ENCODE measurements around the gene HS3ST2.
"Not testable (repeated sequence)": the region's sequence is repeated elsewhere in the genome, so short reads cannot be mapped to it uniquely, and the experiment has no call there.

Gene HS3ST2

GRCh38 chr16:22897184-22897583, 83.2 kb downstream of the HS3ST2 start:
- Histone ChIP-seq H3K36me3 (replicated peaks in 1 of 2; ENCODE audit: control insufficient read depth in 2 of 2, insufficient read depth in 2 of 2, low read length in 2 of 2) (no peaks in the 10 kb centered on the region), H3K4me2 (ENCODE audit: insufficient read depth, low read length, poor library complexity, severe bottlenecking) (no peak overlapping the region), H3K4ac (ENCODE audit: low read length) (no peak overlapping the region), H3K27me3 (ENCODE audit: control insufficient read depth in 3 of 3, insufficient read depth in 3 of 3, low read depth in 1 of 3, low read length in 3 of 3) (peaks cover 0 to 4% (median 0%) of the 10 kb centered on the region in 3 experiments), H3K4me3 (ENCODE audit: low read length in 2 of 2) (no peak overlapping the region), H2BK120ac (ENCODE audit: low read depth, low read length) (no peak overlapping the region), H3K18ac (ENCODE audit: low read length) (no peak overlapping the region), H2BK12ac (ENCODE audit: low read length) (no peak overlapping the region), H2BK15ac (ENCODE audit: low read length) (no peak overlapping the region), H2BK5ac (ENCODE audit: low read length) (no peak overlapping the region), H3K14ac (ENCODE audit: low read length) (no peak overlapping the region), H3K9me3 (replicated peaks in 1 of 2; ENCODE audit: control insufficient read depth in 2 of 2, insufficient read depth in 1 of 2, low read depth in 1 of 2, low read length in 2 of 2) (no peaks in the 10 kb centered on the region), H3K9ac (ENCODE audit: low read depth, low read length, poor library complexity) (no peak overlapping the region), H4K91ac (ENCODE audit: low read depth, low read length, poor library complexity) (no peak overlapping the region), H3K4me1 (ENCODE audit: control insufficient read depth in 2 of 2, insufficient read depth in 1 of 2, low read depth in 1 of 2, low read length in 2 of 2) (peaks cover 0 to 3% of the 10 kb centered on the region in 2 donors), H3K79me1 (ENCODE audit: low read depth, low read length) (no peaks in the 10 kb centered on the region), H2AFZ (ENCODE audit: low read length) (no peak overlapping the region), H4K8ac (ENCODE audit: low read depth, low read length) (no peak overlapping the region), H3K27ac (replicated peaks; ENCODE audit: low read length) (no peak overlapping the region), H3K23ac (ENCODE audit: low read depth, low read length, poor library complexity) (no peak overlapping the region), H2AK5ac (ENCODE audit: low read depth, low read length) (no peak overlapping the region)
- DNase-seq (ENCODE audit: low spot score) = no peak
- WGBS, 2 donors (ENCODE audit: extremely low coverage in 2 of 2, insufficient read length in 2 of 2, insufficient replicate concordance in 1 of 2) = no CpG with 5 or more reads among the region's 1 CpG

DNA sequence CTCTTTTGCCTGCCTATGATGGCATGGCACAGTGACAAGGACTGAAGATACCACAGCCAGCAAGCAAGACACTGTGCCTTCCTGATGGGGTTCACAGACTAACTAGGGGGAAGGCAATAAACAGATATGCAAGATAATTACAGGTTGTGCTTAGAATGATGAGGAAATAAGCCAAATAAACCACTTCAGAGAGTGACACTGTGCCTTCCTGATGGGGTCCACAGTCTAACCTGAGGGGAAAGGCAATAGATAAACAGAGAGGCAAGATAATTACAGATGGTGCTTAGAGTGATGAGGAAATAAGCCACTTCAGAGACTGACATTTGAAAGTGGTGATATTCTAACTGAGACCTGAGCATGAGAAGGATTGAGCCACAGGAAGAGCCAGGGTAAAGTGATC, 84.2 kb downstream of the HS3ST2 start:
- Histone ChIP-seq H2AFZ (ENCODE audit: low read length) (no peak overlapping the region), H4K8ac (ENCODE audit: low read depth, low read length) (no peak overlapping the region), H3K27me3 (ENCODE audit: control insufficient read depth in 3 of 3, insufficient read depth in 3 of 3, low read depth in 1 of 3, low read length in 3 of 3) (peaks cover 0 to 4% (median 0%) of the 10 kb centered on the region in 3 experiments), H3K79me1 (ENCODE audit: low read depth, low read length) (no peaks in the 10 kb centered on the region), H3K14ac (ENCODE audit: low read length) (no peak overlapping the region), H4K91ac (ENCODE audit: low read depth, low read length, poor library complexity) (no peak overlapping the region), H2BK15ac (ENCODE audit: low read length) (no peak overlapping the region), H2BK5ac (ENCODE audit: low read length) (no peak overlapping the region), H3K36me3 (replicated peaks in 1 of 2; ENCODE audit: control insufficient read depth in 2 of 2, insufficient read depth in 2 of 2, low read length in 2 of 2) (no peaks in the 10 kb centered on the region), H3K4me1 (ENCODE audit: control insufficient read depth in 2 of 2, insufficient read depth in 1 of 2, low read depth in 1 of 2, low read length in 2 of 2) (peaks cover 0 to 3% of the 10 kb centered on the region in 2 donors), H3K9ac (ENCODE audit: low read depth, low read length, poor library complexity) (no peak overlapping the region), H3K4ac (ENCODE audit: low read length) (no peak overlapping the region), H3K9me3 (replicated peaks in 1 of 2; ENCODE audit: control insufficient read depth in 2 of 2, insufficient read depth in 1 of 2, low read depth in 1 of 2, low read length in 2 of 2) (no peaks in the 10 kb centered on the region), H3K4me2 (ENCODE audit: insufficient read depth, low read length, poor library complexity, severe bottlenecking) (no peak overlapping the region), H2AK5ac (ENCODE audit: low read depth, low read length) (no peak overlapping the region), H3K27ac (replicated peaks; ENCODE audit: low read length) (no peak overlapping the region), H2BK12ac (ENCODE audit: low read length) (no peak overlapping the region), H3K4me3 (ENCODE audit: low read length in 2 of 2) (no peak overlapping the region), H3K18ac (ENCODE audit: low read length) (no peak overlapping the region), H3K23ac (ENCODE audit: low read depth, low read length, poor library complexity) (no peak overlapping the region), H2BK120ac (ENCODE audit: low read depth, low read length) (no peak overlapping the region)
- no peak for DNase-seq (ENCODE audit: low spot score)

DNA sequence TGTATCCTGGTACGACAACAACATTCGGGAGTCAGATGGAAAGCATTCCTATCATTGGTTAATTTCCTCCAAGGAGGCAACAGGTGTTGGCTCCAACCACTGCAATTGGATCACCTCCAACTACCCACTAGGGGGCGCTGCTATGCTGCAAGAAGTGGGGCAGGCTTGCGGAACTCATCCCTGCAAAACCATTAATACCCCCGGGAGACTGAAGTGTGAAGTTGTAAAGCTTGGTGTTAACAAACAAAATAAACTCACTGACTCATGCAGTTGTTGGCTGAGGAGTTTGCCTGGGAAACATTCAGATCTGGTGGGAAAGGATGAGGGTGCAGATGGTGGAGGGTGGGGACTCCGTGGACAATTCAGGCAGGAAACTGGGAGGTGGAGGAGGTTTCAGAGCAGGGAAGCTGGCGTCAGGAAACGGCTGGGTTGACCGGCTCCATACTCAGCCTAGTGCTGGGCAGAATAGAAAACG, 84.9 kb downstream of the HS3ST2 start:
- Histone ChIP-seq H3K79me1 (ENCODE audit: low read depth, low read length) (no peaks in the 10 kb centered on the region), H3K9ac (ENCODE audit: low read depth, low read length, poor library complexity) (no peak overlapping the region), H4K91ac (ENCODE audit: low read depth, low read length, poor library complexity) (no peak overlapping the region), H3K9me3 (replicated peaks in 1 of 2; ENCODE audit: control insufficient read depth in 2 of 2, insufficient read depth in 1 of 2, low read depth in 1 of 2, low read length in 2 of 2) (no peaks in the 10 kb centered on the region), H3K36me3 (replicated peaks in 1 of 2; ENCODE audit: control insufficient read depth in 2 of 2, insufficient read depth in 2 of 2, low read length in 2 of 2) (no peaks in the 10 kb centered on the region), H3K27ac (replicated peaks; ENCODE audit: low read length) (no peak overlapping the region), H2BK5ac (ENCODE audit: low read length) (no peak overlapping the region), H3K4me1 (ENCODE audit: control insufficient read depth in 2 of 2, insufficient read depth in 1 of 2, low read depth in 1 of 2, low read length in 2 of 2) (peaks cover 0 to 3% of the 10 kb centered on the region in 2 donors), H3K27me3 (ENCODE audit: control insufficient read depth in 3 of 3, insufficient read depth in 3 of 3, low read depth in 1 of 3, low read length in 3 of 3) (peaks cover 0 to 4% (median 0%) of the 10 kb centered on the region in 3 experiments), H2BK120ac (ENCODE audit: low read depth, low read length) (no peak overlapping the region), H3K23ac (ENCODE audit: low read depth, low read length, poor library complexity) (no peak overlapping the region), H3K4me2 (ENCODE audit: insufficient read depth, low read length, poor library complexity, severe bottlenecking) (no peak overlapping the region), H3K4ac (ENCODE audit: low read length) (no peak overlapping the region), H2AK5ac (ENCODE audit: low read depth, low read length) (no peak overlapping the region), H2AFZ (ENCODE audit: low read length) (peak overlapping the region; percentile 26), H3K4me3 (ENCODE audit: low read length in 2 of 2) (no peak overlapping the region), H2BK12ac (ENCODE audit: low read length) (no peak overlapping the region), H2BK15ac (ENCODE audit: low read length) (no peak overlapping the region), H3K18ac (ENCODE audit: low read length) (no peak overlapping the region), H3K14ac (ENCODE audit: low read length) (no peak overlapping the region), H4K8ac (ENCODE audit: low read depth, low read length) (no peak overlapping the region)
- WGBS, 2 donors (ENCODE audit: extremely low coverage in 2 of 2, insufficient read length in 2 of 2, insufficient replicate concordance in 1 of 2) = no CpG with 5 or more reads among the region's 10 CpGs
- peak; percentile 83 for DNase-seq (ENCODE audit: low spot score)

DNA sequence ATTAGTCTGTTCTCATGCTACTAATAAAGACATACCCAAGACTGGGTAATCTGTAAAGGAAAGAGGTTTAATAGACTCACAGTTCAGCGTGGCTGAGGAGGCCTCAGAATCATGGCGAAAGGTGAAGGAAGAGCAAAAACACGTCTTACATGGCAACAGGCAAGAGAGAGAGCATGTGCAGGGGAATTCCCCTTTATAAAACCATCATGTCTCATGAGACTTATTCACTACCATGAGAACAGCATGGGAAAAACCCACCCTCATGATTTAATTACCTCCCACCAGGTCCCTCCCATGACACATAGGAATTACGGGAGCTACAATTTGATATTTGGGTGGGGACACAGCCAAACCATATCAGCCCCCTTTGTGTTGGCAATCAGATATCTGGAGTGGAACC, 85.6 kb downstream of the HS3ST2 start:
- H3K23ac ChIP-seq (ENCODE audit: low read depth, low read length, poor library complexity); H2BK5ac ChIP-seq (ENCODE audit: low read length); H3K4me2 ChIP-seq (ENCODE audit: insufficient read depth, low read length, poor library complexity, severe bottlenecking); H2AK5ac ChIP-seq (ENCODE audit: low read depth, low read length); H3K4me1 ChIP-seq (ENCODE audit: control insufficient read depth in 2 of 2, insufficient read depth in 1 of 2, low read depth in 1 of 2, low read length in 2 of 2); H3K27me3 ChIP-seq (ENCODE audit: control insufficient read depth in 3 of 3, insufficient read depth in 3 of 3, low read depth in 1 of 3, low read length in 3 of 3); H3K79me1 ChIP-seq (ENCODE audit: low read depth, low read length); H4K8ac ChIP-seq (ENCODE audit: low read depth, low read length); H3K4ac ChIP-seq (ENCODE audit: low read length); DNase-seq (ENCODE audit: low spot score); H2AFZ ChIP-seq (ENCODE audit: low read length); H3K9me3 ChIP-seq (replicated peaks in 1 of 2; ENCODE audit: control insufficient read depth in 2 of 2, insufficient read depth in 1 of 2, low read depth in 1 of 2, low read length in 2 of 2); H3K4me3 ChIP-seq (ENCODE audit: low read length in 2 of 2); H2BK15ac ChIP-seq (ENCODE audit: low read length); H2BK120ac ChIP-seq (ENCODE audit: low read depth, low read length); H2BK12ac ChIP-seq (ENCODE audit: low read length); H3K9ac ChIP-seq (ENCODE audit: low read depth, low read length, poor library complexity); H3K14ac ChIP-seq (ENCODE audit: low read length); H3K18ac ChIP-seq (ENCODE audit: low read length); H3K27ac ChIP-seq (replicated peaks; ENCODE audit: low read length); H3K36me3 ChIP-seq (replicated peaks in 1 of 2; ENCODE audit: control insufficient read depth in 2 of 2, insufficient read depth in 2 of 2, low read length in 2 of 2); H4K91ac ChIP-seq (ENCODE audit: low read depth, low read length, poor library complexity): not testable (repeated sequence)
- no CpG with 5 or more reads among the region's 4 CpGs for WGBS, 2 donors (ENCODE audit: extremely low coverage in 2 of 2, insufficient read length in 2 of 2, insufficient replicate concordance in 1 of 2)

All from neuronal stem cell (in vitro differentiated cells).